ENCODE measurements around the gene SLC16A3.

- TF ChIP-seq CTCF (IDR thresholded peaks at IDR 0.05) (no peak), POLR2A (IDR thresholded peaks at IDR 0.05) (no peak)
These were observed 8.8 kb upstream of the SLC16A3 start for GRCh38 chr17:82219753-82220709.

Measured in vagina (tissue), 2 donors.